ENCODE measurements around the gene PROK2.

The PROK2 gene

GRCh38 chr3:71732637-71733036, 52.3 kb downstream of the PROK2 start:
- DNase-seq: no peak

- peak; percentile 7 for DNase-seq
Observed at GRCh38 chr3:71728632-71729342, 56.2 kb downstream of the PROK2 start.

GRCh38 chr3:71726146-71726545, 58.8 kb downstream of the PROK2 start:
- peak; percentile 54 for DNase-seq

GRCh38 chr3:71725271-71725991, 59.5 kb downstream of the PROK2 start, which contains the start of gene EIF4E3:
Gene EIF4E3, minus strand, starts transcription at chr3:71725402. Its CDS starts 35 bp downstream, at chr3:71725367.
- peak; percentile 56 for DNase-seq

- peak; percentile 27 for DNase-seq
Observed at GRCh38 chr3:71724584-71725270, 60.2 kb downstream of the PROK2 start.

GRCh38 chr3:71724171-71724453, 60.8 kb downstream of the PROK2 start:
- DNase-seq: no peak

GRCh38 chr3:71723452-71724170, 61.3 kb downstream of the PROK2 start:
- peak; percentile 58 for DNase-seq

- DNase-seq: no peak
Observed at GRCh38 chr3:71722693-71723092, 62.3 kb downstream of the PROK2 start.
